ENCODE data around the gene LSM6. TPM values are rescaled to one million over a fixed set of nuclear protein-coding genes. Genes with fewer than 3 reads are reported as not detected.
A peak's percentile ranks its signal among the peaks of the same experiment; 100 is the strongest.

LSM6 gene
- total RNA-seq, 1 experiment from 2014 or later, result 28.0 TPM

DNA sequence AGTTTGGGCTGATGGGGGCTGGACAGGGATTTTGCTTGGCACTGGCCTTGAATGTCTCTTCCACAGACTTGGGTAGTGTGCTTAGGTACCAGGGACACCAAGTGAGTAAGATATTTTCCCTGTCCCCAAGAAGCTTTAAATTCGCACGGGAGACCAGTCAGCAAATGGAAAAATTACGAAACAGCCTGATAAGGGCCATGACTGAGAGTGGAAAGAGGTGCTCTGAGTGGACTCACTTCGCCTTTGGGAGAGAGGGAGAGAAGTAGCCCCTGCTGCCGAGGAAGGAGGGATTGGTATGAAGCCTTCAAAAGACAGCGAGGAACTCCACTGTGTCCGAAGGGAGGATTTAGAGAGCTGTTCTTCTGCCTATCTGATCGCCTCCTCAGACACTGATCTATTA lies 2.6 kb downstream of the LSM6 start:
- no peak for DNase-seq (ENCODE audit: low read depth, low spot score)
- in situ Hi-C loops (cut with HindIII; ENCODE audit: low pct_unique_long_range_greater_than_20kb, low sequenced_read_pairs), result no loop called here

DNA sequence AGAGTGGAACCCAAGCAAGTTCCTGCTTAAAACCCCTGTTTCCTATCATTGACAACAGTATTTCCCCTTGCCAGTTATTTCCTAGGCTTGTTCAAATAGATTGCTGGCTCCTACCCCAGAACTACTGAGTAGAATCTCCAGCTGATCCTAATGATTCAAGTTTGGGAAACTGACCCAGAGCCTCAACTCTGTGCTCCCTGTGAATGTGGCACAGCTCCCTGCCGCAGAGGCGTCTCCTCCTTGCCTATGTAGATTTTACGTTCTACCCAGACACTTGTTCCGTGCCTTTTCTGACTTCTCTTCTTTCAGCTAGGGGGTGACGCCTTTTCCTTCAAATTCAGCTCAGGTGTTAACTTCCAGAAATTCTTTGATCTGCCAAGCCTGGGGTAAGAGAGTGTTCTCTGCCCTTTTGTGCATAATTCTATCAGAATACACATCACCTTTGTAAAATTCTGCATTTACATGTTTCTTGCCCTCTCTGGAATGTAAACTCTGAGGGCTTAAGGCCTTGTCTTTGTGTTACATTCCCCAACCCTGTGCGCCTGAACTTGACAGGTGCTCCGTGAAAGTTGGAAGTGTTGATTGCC lies 4.4 kb downstream of the LSM6 start:
- in situ Hi-C loops (cut with HindIII; ENCODE audit: low pct_unique_long_range_greater_than_20kb, low sequenced_read_pairs), result no loop called here
- DNase-seq (ENCODE audit: low read depth, low spot score), result no peak

DNA sequence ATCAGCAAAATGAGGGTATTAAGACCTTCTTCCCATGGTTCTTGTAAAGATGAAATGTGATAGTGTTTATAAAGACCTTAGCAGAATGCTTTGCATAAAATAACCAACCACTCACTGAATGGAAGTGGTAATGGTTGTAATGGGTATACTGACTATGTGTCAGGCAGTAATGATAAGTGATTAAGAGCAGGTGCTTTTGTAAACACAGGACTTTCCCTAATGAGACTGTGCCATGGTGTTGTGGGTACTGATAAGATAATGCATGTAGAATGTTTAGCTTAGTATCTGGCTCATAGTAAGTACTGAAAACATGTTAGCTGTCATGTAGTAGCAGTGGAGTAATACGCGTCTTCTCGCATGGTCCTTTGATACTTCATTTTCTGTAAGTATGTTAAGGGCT lies 6.9 kb downstream of the LSM6 start:
- no peak for DNase-seq (ENCODE audit: low read depth, low spot score)
- in situ Hi-C loops (cut with HindIII; ENCODE audit: low pct_unique_long_range_greater_than_20kb, low sequenced_read_pairs), result no loop called here

DNA sequence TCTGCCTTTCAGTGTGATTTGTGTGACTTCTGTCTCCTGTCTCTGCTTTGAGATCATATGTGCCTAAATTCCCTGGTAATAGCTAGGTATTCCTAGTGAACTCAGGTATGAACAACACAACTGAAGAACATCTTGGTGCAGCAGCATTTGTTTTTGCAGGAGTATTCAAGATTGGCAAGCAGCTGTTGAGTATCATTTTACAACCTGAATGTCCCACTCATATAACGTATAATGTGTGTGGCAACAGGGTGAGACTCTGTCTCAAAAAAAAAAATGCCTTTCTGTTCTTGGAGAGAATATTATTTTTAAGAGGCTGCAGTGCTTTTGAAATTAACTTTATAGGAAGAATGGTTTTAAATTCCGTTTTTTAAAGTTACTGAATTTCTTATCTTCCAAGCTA lies 7.7 kb downstream of the LSM6 start:
- DNase-seq (ENCODE audit: low read depth, low spot score), result no peak
- in situ Hi-C loops (cut with HindIII; ENCODE audit: low pct_unique_long_range_greater_than_20kb, low sequenced_read_pairs), result no loop called here

DNA sequence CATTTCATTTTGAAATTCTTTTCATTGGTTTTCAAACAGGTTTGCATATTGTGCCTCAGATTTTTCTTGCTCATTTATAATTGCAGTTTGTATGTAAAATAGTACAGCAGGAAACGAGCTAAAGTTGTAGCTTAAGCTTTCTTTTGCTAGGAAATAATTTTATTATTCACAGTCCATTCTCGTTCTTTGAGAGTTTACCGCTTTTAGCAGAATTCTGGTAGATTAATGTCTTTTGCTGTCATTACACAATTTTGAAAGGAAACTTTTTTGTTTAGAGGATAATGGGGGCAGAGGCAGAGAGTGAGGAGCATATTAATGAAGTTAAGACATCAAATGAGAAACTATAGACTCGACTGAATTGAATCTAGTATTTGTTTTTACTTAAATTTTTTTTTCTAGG lies 10.5 kb downstream of the LSM6 start:
- in situ Hi-C loops (cut with HindIII; ENCODE audit: low pct_unique_long_range_greater_than_20kb, low sequenced_read_pairs), result no loop called here
- no peak for DNase-seq (ENCODE audit: low read depth, low spot score)

DNA sequence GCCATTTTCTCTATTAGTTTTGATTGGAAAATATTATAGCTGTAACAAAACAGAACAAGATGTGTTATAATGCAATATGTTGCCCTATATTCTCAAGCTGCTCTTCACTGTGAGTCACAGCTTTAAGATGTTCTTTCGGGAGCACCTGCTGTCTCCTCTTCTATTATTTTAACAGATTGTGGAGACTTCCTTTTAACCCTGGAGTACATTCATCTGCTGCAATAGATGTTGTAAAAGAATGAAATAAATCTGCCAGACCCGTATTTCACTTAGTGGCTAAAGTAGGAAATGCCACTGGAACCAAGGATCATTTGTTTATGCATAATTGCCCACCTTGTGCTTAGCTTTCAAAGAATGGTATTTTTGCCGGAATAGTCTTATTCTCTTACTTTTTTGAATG lies 11.1 kb downstream of the LSM6 start:
- in situ Hi-C loops (cut with HindIII; ENCODE audit: low pct_unique_long_range_greater_than_20kb, low sequenced_read_pairs), result no loop called here
- no peak for DNase-seq (ENCODE audit: low read depth, low spot score)

DNA sequence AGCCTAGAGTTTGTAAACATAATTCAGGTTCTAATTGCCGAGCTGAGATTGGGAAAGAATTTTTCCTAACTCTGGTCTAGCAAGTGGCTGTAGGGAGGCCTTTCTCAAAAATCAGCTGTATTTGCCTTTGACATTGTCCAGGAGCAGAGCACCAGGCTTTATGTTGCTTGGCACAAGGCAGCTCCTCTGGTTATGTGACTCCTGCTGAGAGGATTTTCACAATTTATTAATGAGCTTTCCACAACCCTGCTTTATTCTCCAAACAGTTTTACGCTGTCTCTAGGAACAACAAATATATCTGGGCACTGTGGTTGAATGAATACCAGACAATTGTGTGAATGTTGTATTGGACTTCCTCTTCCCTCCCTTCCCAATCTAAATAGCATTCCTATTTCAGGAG lies 14.9 kb downstream of the LSM6 start:
- DNase-seq (ENCODE audit: low read depth, low spot score), result no peak
- in situ Hi-C loops (cut with HindIII; ENCODE audit: low pct_unique_long_range_greater_than_20kb, low sequenced_read_pairs), result no loop called here

DNA sequence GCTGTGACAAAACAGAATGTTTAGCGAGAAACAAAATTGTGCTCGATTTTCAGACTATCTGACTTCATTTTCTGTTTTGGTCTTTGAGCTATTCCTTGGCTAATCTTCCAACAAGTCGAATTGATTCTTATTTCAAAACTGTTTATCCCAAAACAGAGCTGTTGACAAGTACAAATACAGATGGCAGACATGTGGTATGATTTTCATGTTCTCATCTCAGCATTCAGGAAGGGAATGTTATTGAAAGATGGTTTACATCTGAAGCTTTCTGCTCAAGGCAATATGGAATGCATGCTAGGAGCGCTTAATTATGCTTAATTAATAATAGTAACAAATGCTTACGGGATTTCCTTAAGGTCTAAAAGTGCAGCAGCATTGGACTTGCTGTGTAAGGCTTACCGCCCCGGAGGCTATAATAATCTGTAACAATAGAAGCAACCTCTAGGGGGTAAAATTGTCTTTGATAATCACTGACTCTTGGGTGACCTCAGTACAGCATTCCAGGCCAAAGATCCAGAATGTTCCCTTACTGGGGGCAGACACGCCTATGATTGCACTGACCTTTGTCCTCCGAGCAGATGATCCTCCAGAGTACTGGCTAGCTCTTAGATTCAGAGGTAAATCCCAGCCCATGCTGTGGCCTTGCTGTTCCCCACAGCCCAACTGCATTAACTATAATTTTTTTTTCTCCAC lies 16.4 kb downstream of the LSM6 start:
- in situ Hi-C loops (cut with HindIII; ENCODE audit: low pct_unique_long_range_greater_than_20kb, low sequenced_read_pairs), result no loop called here
- DNase-seq (ENCODE audit: low read depth, low spot score), result no peak

DNA sequence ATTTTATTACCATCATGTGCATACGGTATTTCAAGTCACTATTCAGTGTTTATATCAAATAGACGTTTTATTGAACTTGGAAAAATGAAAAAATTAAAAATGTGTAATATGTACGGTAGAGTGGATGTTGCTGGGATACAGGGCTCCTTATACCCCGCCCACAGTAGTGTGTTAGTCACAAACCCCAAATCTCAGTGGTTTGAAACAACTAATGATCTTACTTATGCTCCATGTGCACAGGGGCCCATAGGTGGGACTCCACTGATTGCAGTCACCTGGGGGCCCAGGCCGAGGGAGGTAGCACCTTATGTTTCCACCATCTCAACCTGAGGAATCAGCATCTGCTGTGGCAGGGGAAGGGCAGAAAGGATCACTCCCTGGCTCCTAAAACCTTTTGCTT lies 18.1 kb downstream of the LSM6 start:
- in situ Hi-C loops (cut with HindIII; ENCODE audit: low pct_unique_long_range_greater_than_20kb, low sequenced_read_pairs), result no loop called here
- DNase-seq (ENCODE audit: low read depth, low spot score), result no peak

DNA sequence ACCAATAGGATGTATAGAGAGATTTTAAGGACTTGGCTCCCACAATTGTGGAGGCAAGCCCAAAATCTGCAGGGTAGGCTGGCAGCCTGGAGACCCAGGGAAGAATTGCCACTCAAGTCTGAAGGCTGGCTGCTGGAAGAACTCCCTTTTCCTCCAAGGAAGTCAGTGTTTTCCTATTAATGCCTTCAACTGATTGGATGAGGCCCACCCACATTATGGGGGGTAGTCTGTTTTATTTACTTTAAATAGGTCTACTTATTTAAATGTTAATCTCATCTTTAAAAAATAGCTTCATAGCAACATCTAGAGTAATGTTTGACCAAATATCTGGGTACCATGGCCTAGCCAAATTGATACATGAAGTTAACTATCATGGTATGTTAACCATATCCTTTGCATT lies 18.7 kb downstream of the LSM6 start:
- in situ Hi-C loops (cut with HindIII; ENCODE audit: low pct_unique_long_range_greater_than_20kb, low sequenced_read_pairs), result no loop called here
- DNase-seq (ENCODE audit: low read depth, low spot score), result no peak

DNA sequence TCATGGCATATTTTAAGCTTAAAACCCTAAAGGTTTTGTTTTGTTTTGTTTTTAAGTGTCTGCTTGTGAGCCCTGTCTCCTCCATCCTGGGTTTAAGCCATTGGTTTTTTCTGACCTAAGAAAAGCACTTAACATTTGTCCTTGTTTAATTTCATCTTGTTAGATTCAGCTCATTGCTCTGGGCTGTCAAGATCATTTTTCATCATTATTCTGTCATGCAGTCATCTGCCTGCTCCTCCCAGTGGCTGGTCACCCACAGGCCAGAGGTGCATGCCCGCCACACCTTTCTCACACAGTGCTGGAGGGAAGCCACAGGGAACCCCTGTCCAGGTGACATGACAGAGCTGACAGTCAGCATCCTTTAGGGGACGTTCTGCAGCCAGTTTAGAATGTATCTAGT lies 27.1 kb downstream of the LSM6 start:
- in situ Hi-C loops (cut with HindIII; ENCODE audit: low pct_unique_long_range_greater_than_20kb, low sequenced_read_pairs), result no loop called here
- DNase-seq (ENCODE audit: low read depth, low spot score), result no peak

DNA sequence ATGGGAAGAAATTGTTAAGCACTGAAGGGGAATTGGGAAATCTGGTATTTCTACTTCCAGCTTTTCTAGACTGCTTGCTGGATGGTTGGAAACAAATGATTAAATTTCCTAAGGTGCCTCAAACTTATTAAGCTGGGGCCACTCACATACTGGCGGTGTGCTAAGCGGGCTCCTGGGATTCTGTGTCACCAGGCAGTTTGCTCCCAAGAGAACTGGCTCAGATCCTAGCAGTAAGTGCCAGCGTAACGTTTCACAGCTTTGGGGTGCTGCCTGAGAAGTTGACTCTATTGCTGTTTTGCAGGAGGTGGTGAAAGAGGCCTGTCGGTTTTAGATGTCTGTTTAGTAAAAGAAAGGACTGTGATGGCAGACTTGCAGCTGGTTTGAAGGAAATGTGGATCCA lies 31.9 kb downstream of the LSM6 start:
- DNase-seq (ENCODE audit: low read depth, low spot score), result no peak
- in situ Hi-C loops (cut with HindIII; ENCODE audit: low pct_unique_long_range_greater_than_20kb, low sequenced_read_pairs), result no loop called here

DNA sequence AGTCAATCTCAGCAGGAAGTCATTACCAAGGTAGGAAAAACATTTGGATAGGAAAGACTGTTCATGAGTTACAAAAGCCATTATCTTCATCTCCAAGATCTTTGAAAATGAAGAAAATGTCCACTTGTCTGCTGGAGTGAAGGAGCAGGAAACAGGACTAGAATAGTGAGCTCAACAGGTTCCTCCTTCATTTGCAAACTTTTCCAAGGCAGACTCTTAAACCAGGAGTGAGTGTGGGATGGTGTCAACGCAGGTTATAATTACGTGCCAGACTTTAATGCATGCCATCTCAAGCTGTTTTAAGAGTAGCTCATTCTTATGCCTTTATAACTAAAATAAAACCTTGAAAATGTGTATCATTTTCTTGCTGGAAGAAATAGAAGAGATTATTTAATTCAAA lies 35.4 kb downstream of the LSM6 start:
- in situ Hi-C loops (cut with HindIII; ENCODE audit: low pct_unique_long_range_greater_than_20kb, low sequenced_read_pairs), result no loop called here
- no peak for DNase-seq (ENCODE audit: low read depth, low spot score)

DNA sequence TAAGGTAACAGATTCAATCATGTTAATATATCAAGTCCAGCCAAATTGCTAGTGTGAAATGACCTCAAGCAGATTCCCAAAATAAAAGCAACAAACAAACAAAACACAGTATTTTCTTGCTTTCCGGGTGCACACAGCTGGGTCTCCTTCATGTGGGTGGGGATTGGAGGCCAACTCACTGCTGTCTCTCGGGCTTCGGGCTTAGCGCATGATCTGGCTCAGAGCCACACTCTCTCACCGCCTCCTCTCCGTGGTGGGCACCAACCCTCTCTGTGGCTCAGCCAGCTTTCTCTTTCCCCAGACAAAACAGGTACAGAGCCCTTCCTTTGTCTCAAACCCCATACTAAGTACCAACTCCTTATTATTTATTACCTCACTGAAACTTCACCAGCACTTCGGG lies 35.9 kb downstream of the LSM6 start:
- in situ Hi-C loops (cut with HindIII; ENCODE audit: low pct_unique_long_range_greater_than_20kb, low sequenced_read_pairs), result no loop called here

DNA sequence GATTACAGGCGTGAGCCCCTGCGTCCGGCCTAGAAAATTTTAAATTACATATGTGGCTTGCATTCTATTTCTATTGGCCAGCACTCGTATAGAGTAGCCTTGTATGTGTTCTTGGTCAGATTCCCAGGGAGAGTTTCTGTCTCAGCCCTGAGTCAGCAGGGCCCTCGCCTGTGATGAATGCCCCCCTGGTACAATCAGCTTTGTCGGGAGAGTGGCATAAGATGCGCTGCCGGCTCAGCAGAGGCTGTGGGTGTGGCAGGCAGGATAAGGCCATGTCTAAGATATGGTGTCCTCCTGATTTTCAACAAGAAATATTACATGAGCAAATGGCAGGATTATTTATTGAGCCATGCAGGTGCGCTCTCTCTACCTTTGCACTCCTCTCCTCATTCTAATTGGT lies 37.3 kb downstream of the LSM6 start:
- in situ Hi-C loops (cut with HindIII; ENCODE audit: low pct_unique_long_range_greater_than_20kb, low sequenced_read_pairs), result no loop called here
- DNase-seq (ENCODE audit: low read depth, low spot score), result no peak

More for the DNA sequence above, 35.9 kb downstream of the LSM6 start:
- no peak for DNase-seq (ENCODE audit: low read depth, low spot score)

DNA sequence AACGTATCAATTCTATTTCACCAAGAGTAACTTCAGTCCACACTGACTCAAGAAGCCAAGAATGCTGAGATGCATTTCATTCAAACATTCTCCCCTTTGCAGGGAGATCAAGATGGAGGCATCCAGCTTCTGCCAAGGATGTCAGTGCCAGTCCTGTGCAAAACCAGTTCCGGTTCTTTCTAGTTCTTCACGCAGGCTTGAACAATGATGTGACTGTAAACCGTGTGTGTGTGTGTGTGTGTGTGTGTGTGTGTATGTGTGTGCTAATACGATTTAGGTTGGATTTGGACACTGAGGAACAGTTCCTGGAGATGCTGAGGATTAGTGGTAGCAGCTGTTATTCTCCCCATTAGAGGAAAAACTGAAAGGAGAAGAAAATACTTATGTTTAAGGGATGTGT lies 38.7 kb downstream of the LSM6 start, which contains the start of gene REELD1:
TSS of gene REELD1 (plus strand) at position 301 of the 400 bp plus-strand sequence. CDS start 2,415 bp downstream, outside the sequence.
- in situ Hi-C loops (cut with HindIII; ENCODE audit: low pct_unique_long_range_greater_than_20kb, low sequenced_read_pairs), result no loop called here
- DNase-seq (ENCODE audit: low read depth, low spot score), result no peak

DNA sequence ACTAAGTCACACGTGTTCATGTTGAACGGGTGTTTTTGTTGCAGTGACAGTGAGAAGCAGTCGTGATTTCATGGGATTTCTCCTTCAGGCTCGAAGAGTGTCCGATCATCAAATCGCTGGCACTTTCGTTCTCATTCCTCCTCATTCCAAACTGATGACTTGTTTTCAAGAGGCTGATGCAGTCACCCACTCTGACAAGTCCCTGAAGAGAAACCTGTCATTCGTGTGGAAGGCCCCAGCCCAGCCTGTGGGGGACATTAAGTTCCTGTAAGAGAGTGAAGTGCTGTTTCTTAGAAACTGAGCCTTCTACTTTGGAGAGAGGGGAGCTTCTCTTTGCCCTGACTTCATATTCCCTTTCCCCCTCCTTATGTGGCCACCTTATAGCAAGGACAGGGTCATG lies 46.8 kb downstream of the LSM6 start:
- DNase-seq (ENCODE audit: low read depth, low spot score), result peak; percentile 5
- in situ Hi-C loops (cut with HindIII; ENCODE audit: low pct_unique_long_range_greater_than_20kb, low sequenced_read_pairs), result no loop called here

DNA sequence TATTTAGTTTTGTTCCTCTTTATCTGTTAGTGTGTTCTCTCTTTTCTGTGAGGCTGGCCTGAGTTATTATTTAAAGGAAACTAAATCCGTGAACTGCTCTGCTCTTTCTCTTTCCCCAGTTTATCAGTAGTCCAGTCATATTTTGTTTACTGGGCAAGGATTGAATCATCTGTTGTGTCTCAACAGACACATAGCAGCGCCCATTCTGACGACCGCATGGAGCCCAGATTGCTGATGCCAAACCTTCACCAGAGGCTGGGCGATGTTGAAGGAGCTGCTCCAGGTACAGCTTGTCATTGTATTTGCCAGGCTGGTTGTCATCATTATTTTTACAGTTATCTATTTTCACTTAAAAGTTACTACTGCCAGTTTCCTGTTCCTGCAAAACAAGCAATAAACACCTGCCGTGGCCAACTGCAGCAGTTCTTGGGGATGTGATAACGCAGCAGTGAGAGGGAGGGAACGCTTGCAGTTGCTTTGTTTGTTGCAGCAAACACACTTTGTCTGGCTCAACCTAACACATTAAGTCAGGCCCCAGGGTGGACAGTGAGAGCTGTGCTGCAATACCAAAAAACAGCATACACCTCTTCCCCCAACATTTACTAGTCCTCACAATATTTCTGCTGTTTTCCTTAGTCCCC lies 48.9 kb downstream of the LSM6 start:
- no peak for DNase-seq (ENCODE audit: low read depth, low spot score)
- in situ Hi-C loops (cut with HindIII; ENCODE audit: low pct_unique_long_range_greater_than_20kb, low sequenced_read_pairs), result no loop called here

DNA sequence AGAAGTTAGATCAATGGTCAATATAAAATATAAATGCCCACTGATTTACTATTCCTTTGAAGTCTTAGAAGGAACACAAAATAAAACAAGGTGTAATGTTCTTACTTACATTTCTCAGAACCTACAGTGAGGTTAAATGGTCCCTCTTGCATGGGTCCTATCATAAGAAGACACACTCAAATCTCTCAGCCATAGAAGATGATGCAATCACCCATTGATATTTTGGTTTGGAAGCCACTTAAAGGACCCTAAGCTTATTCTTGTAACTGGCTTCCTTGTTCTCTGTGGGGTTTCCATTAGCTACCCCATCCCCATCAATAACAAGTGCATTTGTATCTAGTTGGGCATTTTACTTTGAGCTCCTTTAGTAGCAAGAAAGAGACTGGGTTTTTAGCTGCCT lies 53.9 kb downstream of the LSM6 start:
- in situ Hi-C loops (cut with HindIII; ENCODE audit: low pct_unique_long_range_greater_than_20kb, low sequenced_read_pairs), result no loop called here

More for the DNA sequence above, 53.9 kb downstream of the LSM6 start:
- no peak for DNase-seq (ENCODE audit: low read depth, low spot score)
